Gastroesophageal sphincter (tissue), 3 donors: ENCODE measurements around the gene TCF7L1.

Experiments used
- CTCF ChIP-seq, 4 experiments: fragments of 200-600 bp in 2 of 4; fragments of 450-650 bp in 2 of 4; sonication (generic) in 1 of 4; IDR thresholded peaks; one replicate each; pipeline ENCODE4 v1.5.1; 2017 to 2019; ENCODE audit warnings: antibody characterized with exemption in 4 of 4, mild to moderate bottlenecking in 2 of 4, moderate library complexity in 2 of 4
- EP300 ChIP-seq: sonication (generic); formaldehyde crosslinking; IDR thresholded peaks from one replicate; pipeline ENCODE4 v1.6.1; 2017; ENCODE audit warnings: antibody characterized with exemption, mild to moderate bottlenecking
- POLR2A ChIP-seq, 2 donors: fragments of 450-650 bp; IDR thresholded peaks; one replicate each; pipeline ENCODE4 v1.6.1; 2017; ENCODE audit warnings: antibody characterized with exemption in 2 of 2, mild to moderate bottlenecking in 2 of 2, moderate library complexity in 1 of 2

DNA sequence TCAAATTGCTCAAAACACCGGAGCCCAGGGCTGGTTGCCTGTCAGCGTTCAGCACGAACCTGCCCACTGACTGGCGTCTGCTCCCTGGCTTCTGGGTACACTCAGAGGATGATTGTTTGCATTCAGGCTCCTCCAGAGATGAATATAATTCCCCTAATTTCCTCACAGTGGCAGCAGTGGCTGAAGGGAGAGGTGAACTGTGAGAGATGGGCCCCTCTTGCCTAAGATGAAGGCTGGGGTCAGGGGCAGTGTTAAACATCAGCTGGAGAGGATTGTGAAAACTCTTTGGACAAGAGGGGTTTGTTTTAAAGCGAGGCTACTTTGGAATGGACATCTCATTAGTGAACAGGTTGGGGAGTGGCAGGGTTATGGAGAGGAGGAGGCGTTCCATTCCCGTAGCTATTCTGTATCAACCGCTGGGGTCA is 31.0 kb downstream of the TCF7L1 start:
- peak in 1 of 4 experiments; percentile 17 for TF ChIP-seq CTCF (IDR thresholded peaks at IDR 0.05)
- TF ChIP-seq EP300 = no peak
- no peak for TF ChIP-seq POLR2A (IDR thresholded peaks at IDR 0.05)
